ENCODE data around the gene ALCAM.

The ALCAM gene

GRCh38 chr3:105495021-105495420 is 128.3 kb downstream of the ALCAM start:
- no peak for DNase-seq (ENCODE audit: low read depth)

DNA sequence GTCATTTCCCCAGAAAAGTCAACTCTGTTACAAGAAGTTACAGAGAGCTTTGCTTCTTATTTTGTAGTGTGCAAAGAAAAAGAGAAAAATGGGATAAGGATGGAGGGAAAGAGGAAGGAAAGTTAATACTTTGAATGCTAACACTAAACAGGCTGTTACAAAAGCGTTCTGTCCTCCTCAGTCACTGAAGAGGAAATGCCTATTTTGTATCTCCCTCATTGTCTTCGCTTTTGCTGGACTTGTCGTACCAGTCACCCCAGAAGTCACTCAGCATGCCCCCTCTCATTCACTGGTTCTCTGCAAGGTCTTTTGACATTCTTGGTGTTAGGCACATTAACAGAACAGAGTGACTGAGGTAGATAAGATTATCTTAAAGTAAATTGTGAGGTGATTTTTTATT is 129.6 kb downstream of the ALCAM start:
- DNase-seq (ENCODE audit: low read depth), result no peak

- DNase-seq (ENCODE audit: low read depth), result no peak
These were observed 130.7 kb downstream of the ALCAM start for GRCh38 chr3:105497386-105497785.

GRCh38 chr3:105499961-105500360 is 133.3 kb downstream of the ALCAM start:
- DNase-seq (ENCODE audit: low read depth), result no peak

- DNase-seq (ENCODE audit: low read depth), result no peak
These were observed 135.6 kb downstream of the ALCAM start for GRCh38 chr3:105502333-105502732.

GRCh38 chr3:105503191-105503593 is 136.5 kb downstream of the ALCAM start:
- DNase-seq (ENCODE audit: low read depth), result no peak

GRCh38 chr3:105504440-105504951 is 137.8 kb downstream of the ALCAM start:
- no peak for DNase-seq (ENCODE audit: low read depth)

DNA sequence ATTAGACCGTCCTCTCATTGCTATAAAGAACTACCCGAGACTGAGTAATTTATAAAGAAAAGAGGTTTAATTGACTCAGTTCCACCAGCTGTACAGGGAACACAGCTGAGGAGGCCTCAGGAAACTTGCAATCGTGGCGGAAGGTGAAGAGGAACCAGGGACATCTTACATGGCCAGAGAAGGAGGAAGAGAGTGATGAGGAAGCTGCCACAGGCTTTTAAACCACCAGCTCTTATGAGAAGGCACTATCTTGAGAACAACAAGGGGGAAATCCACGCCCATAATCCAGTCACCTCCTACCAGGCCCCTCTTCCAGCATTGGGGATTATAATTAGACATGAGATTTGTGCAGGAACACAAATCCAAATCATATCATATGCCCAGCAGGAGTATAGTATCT is 138.5 kb downstream of the ALCAM start:
- DNase-seq (ENCODE audit: low read depth), result no peak

DNA sequence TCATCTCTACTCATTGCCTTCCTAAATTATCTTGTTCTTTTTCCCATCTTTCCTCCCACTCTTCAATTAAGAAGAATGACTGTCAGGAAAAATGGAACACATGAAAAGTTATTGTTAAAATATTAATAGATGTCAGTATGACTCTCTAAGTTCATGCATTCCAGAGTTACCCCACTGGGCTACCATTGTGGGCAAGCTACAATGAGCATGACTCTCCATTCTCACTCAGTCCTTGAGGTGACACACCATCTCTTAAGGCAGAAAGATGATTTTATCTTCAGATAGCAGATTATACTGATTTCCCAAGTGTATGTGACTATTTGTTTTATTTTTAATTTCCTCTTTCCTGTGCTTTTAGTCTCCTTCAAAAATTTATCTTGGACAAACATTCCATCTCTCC is 144.3 kb downstream of the ALCAM start:
- no peak for DNase-seq (ENCODE audit: low read depth)

- no peak for DNase-seq (ENCODE audit: low read depth)
These were observed 145.4 kb downstream of the ALCAM start for GRCh38 chr3:105512061-105512460.

DNA sequence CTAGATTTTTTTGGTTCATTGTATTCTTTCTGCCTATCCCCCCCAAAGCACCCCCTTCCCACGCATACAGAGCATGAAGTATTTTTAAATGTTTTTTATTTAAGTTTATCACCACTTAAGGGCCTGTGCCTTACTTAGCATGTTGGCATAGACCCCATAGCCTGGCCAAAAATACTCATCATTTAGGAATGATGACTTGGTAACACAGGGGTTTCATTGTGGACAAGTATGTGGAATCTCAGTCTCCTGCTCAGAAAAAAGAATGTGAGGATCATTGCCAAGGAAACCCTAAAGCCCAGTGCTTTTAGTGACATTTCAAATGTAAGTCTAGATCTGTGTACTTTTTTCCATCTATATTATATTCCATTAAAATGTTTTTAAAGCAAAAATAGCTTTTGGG is 146.3 kb downstream of the ALCAM start:
- DNase-seq (ENCODE audit: low read depth), result no peak

DNA sequence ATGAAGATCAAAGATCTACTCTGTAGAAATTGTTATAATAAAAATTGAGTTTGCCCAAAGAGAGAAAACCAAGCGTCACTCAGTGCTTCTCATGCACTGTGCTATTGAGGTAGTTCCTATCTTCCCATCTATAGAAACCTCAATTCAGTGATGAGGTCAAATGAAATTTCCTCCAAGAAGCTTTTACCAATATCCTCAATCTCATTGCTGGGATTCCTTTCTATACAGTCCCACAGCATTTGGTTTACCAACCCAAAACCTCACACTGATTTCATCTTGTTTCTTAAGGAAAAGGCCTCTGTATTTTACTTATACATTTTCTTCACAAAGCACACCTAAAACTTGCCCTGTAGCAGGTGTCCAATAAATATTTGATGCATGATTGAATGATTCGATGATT is 147.2 kb downstream of the ALCAM start:
- no peak for DNase-seq (ENCODE audit: low read depth)

GRCh38 chr3:105515372-105515771 is 148.7 kb downstream of the ALCAM start:
- DNase-seq (ENCODE audit: low read depth), result no peak

DNA sequence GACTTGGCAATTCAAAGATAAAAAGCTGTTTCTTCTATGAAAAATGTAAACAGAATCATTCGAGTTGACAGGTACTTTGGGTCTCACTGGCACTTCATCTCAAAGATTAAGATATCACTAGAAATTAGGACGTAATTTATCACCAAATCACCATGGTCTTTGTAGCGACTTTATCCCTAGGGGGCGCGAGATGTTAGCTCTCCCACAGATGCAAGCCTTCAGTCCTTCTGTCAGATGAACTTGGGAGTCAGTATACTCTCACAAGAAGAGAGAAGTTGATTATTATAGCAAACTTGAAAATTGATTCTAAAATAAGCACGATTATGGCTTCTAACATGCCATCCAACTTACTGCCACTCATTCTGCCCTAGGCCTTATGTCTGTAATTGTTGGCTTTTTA is 150.3 kb downstream of the ALCAM start:
- no peak for DNase-seq (ENCODE audit: low read depth)

DNA sequence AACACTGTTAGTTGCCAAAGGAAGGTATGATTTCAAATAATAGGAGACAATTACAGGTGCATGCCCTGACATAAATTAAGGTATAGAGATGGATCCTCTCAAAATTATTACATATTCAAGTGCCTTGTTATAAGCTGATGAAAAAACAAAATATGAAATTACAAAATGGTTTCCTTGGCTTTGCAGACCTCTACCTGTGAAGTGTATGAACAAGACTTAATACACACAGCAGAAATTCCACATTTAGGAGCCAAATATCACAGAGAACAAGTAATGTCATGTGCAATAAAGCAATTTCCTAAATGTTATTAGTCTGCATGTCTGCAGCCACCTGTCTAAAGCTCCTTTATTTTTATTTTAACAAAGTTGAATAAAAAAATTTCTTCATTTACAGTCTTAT is 151.5 kb downstream of the ALCAM start:
- DNase-seq (ENCODE audit: low read depth), result no peak

DNA sequence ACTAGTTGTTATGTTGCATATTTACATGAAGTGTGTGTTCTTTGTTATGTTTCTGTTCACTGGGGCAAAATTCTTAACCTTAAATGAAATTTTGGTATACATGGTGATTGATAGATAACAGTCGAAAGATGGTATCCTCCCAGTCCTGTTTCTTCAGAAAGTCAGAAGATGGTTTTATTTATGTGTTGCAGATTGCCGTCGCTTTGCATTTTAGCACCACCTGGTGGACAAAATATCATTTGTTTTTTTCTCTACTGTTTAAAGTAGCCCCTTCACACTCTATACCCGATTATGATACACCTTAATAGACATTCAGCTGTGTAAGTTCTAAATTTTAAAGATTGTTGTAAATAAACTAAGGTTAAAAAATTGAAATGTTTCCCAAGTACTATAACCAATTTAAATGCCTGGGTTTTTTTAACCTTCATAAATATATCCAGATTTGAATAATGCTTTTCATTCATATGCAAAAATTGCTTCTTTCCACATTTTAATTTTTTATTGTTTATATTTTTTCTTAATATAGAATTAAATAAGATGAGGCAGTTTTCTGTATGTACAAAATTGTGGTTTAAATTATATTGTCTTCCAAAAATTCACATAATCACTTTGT is 152.2 kb downstream of the ALCAM start:
- DNase-seq (ENCODE audit: low read depth), result no peak

DNA sequence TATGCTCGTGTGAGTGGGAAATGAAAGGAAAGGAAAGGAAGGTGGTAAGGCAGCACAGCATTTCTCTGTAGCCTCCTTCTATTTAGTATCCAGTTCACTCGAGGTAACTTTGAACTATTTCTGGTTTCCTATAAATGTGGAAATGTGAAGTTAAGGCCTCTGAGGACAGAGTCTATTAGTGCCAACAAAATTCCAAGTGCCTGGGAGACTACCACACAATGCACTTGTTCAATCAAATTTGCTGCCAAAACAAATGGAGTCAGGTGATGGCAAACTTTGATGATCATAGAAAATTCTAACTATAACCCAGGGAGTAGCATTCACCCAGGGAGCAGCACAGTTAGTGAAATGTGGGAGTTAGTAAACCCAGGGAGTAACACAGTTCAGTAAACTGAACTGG is 155.1 kb downstream of the ALCAM start:
- DNase-seq (ENCODE audit: low read depth), result no peak

DNA sequence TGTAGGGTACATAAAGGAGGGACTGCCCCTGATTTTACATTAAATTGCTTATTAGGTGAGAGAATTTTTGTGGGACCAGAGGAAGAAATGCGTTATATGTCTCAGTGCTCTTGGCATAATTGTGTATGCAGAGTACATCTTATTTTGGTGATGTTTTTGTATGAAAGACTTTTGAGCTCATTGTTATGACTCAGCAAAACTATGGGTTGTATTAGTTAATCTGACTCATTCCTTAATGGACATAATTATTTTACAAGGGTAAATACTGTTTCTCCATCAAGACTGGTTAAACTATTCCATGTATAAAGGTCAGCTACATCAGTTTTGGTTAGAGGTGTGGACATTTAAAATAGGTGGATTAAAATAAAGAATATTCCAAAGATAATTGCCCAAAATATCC is 156.8 kb downstream of the ALCAM start:
- DNase-seq (ENCODE audit: low read depth), result no peak

- DNase-seq (ENCODE audit: low read depth), result no peak
These were observed 158.8 kb downstream of the ALCAM start for GRCh38 chr3:105525531-105525930.

GRCh38 chr3:105526360-105527111 is 159.8 kb downstream of the ALCAM start:
- no peak for DNase-seq (ENCODE audit: low read depth)

DNA sequence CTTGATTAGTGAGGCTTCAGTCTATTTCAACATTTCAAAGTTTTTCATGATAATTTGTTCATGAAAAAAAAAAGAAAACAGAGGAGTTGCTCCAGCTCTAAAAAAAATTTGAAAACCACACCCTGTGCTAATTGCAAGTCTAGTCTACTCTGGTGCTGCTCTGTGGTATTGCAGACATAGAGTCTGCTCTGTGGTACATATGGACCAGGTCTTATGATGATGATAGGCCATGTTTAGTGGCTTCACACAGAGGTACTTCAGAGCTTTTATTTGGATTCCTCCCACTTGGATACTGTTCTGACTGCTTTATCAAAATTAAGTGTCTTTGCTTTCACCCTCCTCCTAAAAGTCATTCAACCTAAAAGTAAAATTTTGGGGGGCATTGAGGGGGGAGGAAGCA is 160.8 kb downstream of the ALCAM start:
- no peak for DNase-seq (ENCODE audit: low read depth)

GRCh38 chr3:105527949-105528348 is 161.2 kb downstream of the ALCAM start:
- DNase-seq (ENCODE audit: low read depth), result no peak

GRCh38 chr3:105528955-105529354 is 162.2 kb downstream of the ALCAM start:
- no peak for DNase-seq (ENCODE audit: low read depth)

DNA sequence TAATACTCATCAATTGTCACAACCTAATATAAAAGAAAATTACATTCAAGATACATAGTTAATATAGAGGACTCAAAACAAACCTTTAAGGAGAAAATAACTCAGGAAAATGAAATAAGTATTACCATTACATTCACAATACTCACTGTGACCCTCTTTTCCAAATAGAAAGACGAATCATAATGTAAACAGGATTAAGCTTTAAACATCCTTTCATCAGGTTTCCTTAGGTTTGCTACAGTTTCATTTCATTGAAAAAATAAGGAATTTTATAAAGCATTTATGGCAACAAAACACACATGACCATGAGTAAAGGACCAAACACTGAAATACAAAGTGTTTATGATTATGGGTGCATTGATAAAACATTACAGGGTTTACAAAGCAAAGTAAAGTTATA is 162.7 kb downstream of the ALCAM start:
- no peak for DNase-seq (ENCODE audit: low read depth)

Data from activated T-helper 9 cell treated with anti-CD3 and anti-CD28 coated beads, Interleukin-2, amount 50 U/mL, for 16 hours (primary cell).